Measurements from ENCODE around the gene CCDC86.

Gene CCDC86

DNA sequence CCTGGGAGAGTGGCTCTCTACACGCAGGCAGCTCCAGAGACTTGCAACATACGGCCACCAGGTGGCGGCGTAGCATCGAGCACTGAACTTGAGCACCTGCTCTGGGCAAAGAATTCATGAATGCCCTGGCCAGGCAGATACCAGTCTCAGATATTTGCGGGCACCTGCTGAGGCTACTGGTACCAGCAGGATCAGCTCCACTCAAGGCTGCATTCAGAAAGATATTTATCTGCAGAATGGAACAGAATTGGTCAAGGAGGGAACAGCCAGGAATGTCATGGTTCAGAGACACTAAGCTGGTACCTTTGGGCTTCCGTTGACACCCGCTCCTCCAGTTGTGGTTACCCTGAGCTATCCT lies 10.8 kb upstream of the CCDC86 start:
- TF ChIP-seq, protein P1, sequence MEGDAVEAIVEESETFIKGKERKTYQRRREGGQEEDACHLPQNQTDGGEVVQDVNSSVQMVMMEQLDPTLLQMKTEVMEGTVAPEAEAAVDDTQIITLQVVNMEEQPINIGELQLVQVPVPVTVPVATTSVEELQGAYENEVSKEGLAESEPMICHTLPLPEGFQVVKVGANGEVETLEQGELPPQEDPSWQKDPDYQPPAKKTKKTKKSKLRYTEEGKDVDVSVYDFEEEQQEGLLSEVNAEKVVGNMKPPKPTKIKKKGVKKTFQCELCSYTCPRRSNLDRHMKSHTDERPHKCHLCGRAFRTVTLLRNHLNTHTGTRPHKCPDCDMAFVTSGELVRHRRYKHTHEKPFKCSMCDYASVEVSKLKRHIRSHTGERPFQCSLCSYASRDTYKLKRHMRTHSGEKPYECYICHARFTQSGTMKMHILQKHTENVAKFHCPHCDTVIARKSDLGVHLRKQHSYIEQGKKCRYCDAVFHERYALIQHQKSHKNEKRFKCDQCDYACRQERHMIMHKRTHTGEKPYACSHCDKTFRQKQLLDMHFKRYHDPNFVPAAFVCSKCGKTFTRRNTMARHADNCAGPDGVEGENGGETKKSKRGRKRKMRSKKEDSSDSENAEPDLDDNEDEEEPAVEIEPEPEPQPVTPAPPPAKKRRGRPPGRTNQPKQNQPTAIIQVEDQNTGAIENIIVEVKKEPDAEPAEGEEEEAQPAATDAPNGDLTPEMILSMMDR (IDR thresholded peaks at IDR 0.05; ENCODE audit: control insufficient read depth, extremely low read depth, insufficient read depth), result peak; percentile 97
- H3K4me3 ChIP-seq (ENCODE audit: low read depth, low read length), result no peak overlapping the region
- peak; percentile 72 for DNase-seq (ENCODE audit: low read depth)

GRCh38 chr11:60831501-60832079 lies 10.3 kb upstream of the CCDC86 start:
- TF ChIP-seq, protein P1 (IDR thresholded peaks at IDR 0.05; ENCODE audit: control insufficient read depth, extremely low read depth, insufficient read depth), result no peak
- DNase-seq (ENCODE audit: low read depth), result no peak
- no peak overlapping the region for H3K4me3 ChIP-seq (ENCODE audit: low read depth, low read length)

GRCh38 chr11:60834742-60835533 lies 7.0 kb upstream of the CCDC86 start:
- TF ChIP-seq, protein P1 (IDR thresholded peaks at IDR 0.05; ENCODE audit: control insufficient read depth, extremely low read depth, insufficient read depth), result no peak

DNA sequence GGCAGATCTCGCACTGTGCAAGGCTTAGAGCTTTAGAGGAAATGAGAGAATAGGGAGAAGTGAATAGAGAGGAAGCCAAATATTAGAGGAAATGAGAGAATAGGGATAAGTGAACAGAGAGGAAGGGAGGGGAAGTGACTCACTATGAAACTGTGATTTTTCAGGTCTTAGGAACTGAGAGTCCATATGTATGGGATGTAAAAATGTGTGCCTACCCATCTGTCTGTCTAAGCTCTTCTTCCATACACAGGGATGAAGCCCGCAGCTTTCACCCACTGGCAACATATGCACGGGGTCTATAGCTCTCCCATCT lies 6.4 kb upstream of the CCDC86 start:
- no peak overlapping the region for H3K4me3 ChIP-seq (ENCODE audit: low read depth, low read length)
- no peak for DNase-seq (ENCODE audit: low read depth)
- TF ChIP-seq, protein P1 (IDR thresholded peaks at IDR 0.05; ENCODE audit: control insufficient read depth, extremely low read depth, insufficient read depth), result no peak

More at GRCh38 chr11:60834742-60835533, 7.0 kb upstream of the CCDC86 start:
- peak; percentile 92 for DNase-seq (ENCODE audit: low read depth)
- no peak overlapping the region for H3K4me3 ChIP-seq (ENCODE audit: low read depth, low read length)

GRCh38 chr11:60836866-60837515 lies 4.9 kb upstream of the CCDC86 start:
- TF ChIP-seq, protein P1 (IDR thresholded peaks at IDR 0.05; ENCODE audit: control insufficient read depth, extremely low read depth, insufficient read depth), result no peak
- H3K4me3 ChIP-seq (ENCODE audit: low read depth, low read length), result no peak overlapping the region
- DNase-seq (ENCODE audit: low read depth), result no peak

GRCh38 chr11:60838132-60838531 lies 3.8 kb upstream of the CCDC86 start:
- DNase-seq (ENCODE audit: low read depth), result no peak
- TF ChIP-seq, protein P1 (IDR thresholded peaks at IDR 0.05; ENCODE audit: control insufficient read depth, extremely low read depth, insufficient read depth), result no peak
- H3K4me3 ChIP-seq (ENCODE audit: low read depth, low read length), result no peak overlapping the region

All from LNCaP clone FGC (cell line).